GM12865 (cell line): ENCODE data around the gene HAUS7.

Experiments
- DNase-seq: peaks from one replicate; pipeline ENCODE4 v3.0.0; 2010; ENCODE audit warnings: low read depth
- H3K4me3 ChIP-seq: 2 replicates; pipeline ENCODE4 v1.5.1; 2011; ENCODE audit warnings: mild to moderate bottlenecking, low read depth, low read length, control low read depth
- TF ChIP-seq, protein P1 (sequence below): IDR thresholded peaks from 2 replicates; pipeline ENCODE4 v1.5.1; 2011; ENCODE audit warnings: low read length, control low read depth, low read depth, inconsistent platforms; ENCODE audit not compliant: insufficient read depth; ENCODE audit errors: missing control alignments

The HAUS7 gene

DNA sequence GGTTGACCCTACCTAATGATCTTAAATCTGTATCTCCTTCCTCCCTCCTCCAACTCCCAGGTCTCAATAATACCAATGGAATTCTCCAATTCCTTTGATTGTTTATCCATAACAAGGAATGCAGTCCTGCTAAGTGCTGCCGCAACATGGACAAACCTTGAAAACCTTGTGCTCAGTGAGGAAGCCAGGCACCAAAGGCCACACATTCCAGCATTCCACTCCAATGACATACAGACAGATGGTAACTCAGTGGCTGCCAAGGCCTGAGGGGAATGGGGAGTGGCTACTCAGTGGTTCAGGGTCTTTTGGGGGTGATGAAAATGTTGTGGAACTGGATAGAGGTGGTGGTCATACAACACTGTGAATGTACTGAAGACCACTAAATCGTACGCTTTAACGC is 10.4 kb downstream of the HAUS7 start:
- H3K4me3 ChIP-seq: no peak overlapping the region
- no peak for DNase-seq
- TF ChIP-seq, protein P1, sequence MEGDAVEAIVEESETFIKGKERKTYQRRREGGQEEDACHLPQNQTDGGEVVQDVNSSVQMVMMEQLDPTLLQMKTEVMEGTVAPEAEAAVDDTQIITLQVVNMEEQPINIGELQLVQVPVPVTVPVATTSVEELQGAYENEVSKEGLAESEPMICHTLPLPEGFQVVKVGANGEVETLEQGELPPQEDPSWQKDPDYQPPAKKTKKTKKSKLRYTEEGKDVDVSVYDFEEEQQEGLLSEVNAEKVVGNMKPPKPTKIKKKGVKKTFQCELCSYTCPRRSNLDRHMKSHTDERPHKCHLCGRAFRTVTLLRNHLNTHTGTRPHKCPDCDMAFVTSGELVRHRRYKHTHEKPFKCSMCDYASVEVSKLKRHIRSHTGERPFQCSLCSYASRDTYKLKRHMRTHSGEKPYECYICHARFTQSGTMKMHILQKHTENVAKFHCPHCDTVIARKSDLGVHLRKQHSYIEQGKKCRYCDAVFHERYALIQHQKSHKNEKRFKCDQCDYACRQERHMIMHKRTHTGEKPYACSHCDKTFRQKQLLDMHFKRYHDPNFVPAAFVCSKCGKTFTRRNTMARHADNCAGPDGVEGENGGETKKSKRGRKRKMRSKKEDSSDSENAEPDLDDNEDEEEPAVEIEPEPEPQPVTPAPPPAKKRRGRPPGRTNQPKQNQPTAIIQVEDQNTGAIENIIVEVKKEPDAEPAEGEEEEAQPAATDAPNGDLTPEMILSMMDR: no peak

DNA sequence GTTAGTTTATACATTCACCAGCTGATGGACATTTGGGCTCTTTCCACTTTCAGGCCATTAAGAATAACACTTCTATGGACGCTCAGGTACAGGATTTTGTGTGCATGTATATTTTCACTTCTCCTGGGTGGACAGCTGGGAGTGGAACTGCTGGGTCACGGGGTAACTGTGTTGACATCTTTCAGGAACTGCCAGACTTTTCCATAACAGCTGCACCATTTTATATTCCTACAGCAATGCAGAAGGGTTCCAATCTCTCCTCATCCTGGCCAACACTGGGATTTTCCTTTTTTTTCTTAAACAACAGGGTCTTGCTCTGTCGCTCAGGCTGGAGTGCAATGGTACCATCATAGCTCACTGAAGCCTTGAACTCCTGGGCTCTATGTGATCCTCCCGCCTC is 11.9 kb downstream of the HAUS7 start:
- TF ChIP-seq, protein P1: no peak
- no peak overlapping the region for H3K4me3 ChIP-seq
- no peak for DNase-seq

DNA sequence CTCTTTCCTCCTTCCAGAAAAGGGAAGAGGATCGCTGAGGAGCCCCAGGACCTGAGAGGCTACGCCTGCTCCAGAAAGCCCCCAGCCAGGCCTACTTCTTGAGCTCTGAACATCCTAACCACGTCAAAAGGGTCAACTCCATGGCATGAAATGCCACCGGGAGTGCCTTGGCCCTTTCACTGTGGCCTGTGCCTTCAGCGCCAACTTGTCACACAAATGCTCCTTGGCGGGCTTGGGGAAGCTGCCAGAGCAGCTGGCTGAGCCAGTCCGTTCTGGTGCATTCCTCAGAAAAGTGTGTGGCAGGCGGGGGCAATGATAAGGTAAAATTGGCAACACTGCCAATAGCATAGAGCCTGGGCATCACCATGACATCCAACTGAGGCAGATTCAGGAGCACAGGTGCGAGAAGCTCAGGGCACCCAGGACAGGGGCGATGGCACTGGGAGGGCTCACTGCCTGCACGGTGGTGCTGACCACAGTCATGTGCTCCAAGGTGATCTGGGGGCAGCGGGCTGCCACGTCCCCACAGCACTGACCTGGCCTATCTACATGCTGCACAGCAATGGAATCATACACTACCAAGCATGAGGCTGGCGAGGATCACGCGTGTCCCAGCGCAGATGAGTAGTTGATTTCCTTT is 12.4 kb downstream of the HAUS7 start:
- TF ChIP-seq, protein P1: no peak
- DNase-seq: no peak
- H3K4me3 ChIP-seq: no peak overlapping the region

DNA sequence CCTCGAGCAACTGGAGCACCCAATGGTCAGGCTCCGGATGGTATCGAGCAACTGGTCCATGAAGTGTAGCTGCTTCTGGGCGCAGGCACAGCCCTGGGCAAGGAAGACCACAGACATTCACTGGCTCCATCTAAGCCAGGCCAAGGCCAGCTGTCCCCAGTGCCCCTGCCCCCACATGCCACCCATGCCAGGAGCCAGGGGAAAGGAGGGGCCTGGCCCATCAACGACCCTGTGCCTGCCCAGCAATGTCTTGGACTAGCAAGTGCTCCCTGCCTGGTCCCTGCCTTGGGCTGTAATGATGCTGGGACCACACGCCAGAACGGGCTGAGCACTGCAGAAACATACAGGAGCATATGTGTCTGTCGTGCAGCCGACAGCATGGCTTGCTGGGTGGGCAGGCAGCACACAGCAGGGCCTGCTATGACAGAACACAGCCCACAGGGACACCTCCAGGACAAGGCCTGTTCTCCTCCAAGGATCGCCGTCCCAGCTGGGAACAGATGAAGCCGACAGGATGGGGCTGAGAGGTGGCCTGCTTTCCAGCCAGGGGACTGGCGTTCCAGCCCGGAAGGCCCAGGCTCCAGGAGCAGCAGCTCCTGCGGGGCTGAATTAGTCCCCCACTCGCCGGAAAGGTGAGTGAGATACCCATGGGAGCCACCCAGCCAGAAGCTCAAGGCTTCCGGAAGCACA is 13.1 kb downstream of the HAUS7 start:
- TF ChIP-seq, protein P1: no peak
- no peak overlapping the region for H3K4me3 ChIP-seq
- no peak for DNase-seq

DNA sequence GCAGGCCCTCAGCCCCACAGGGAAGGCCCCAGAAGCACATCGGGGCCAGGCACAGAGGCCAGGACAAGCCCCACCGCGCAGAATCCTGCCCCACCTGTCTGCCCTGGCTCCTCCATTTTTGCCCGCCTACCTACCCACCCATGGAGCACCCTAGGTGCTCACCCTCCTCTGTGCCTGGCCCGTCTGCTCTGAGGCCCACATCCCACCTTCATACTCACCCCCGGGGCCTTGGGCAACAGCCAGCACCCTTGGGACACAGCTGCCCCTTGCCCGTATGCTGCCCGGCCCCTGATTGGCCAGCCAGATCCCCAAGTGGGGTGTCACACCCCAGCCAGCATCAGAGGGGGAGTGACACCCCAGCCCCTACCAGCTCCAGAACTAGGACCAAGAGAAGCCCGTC is 13.7 kb downstream of the HAUS7 start:
- TF ChIP-seq, protein P1: no peak
- no peak overlapping the region for H3K4me3 ChIP-seq
- DNase-seq: no peak

DNA sequence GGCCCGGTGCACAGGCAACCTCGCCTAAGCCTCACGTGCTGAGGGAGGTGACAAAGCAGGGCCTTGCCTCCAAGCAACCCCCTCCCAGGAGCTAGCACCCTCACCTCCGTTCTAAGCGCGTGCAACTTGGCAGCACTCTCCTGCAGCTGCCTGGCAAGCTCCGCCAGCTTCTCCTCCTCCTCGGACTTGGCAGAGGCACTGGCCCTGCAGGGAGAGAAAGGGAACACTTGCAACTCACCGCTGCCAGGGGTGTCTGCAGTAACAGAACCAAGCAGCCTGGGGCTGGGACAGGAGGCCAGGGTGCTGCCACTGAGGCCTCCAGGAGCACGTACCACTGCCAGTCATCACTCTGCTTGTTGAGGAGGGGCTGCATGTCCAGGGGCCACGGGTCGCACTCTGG is 14.2 kb downstream of the HAUS7 start:
- DNase-seq: no peak
- TF ChIP-seq, protein P1: no peak

DNA sequence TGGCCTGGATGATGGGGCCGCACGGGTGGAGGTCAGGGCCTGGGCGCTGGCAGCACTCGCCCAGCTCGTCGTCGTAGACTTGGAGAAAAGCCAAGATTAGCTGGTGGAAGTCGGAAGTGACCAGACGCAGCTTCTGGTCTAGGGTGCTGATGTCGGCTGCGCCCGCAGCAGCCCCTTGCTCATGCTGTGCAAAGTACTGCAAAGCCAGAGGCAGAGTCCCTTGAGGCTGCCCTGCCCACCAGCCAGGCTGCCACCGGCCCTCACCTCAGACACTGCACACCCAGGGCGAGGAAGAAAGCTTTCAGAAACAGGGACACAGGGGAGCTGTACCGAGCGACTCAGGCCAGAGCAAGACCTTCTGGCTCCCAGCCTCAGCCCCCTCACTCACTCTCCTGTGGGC is 14.8 kb downstream of the HAUS7 start:
- no peak for DNase-seq
- no peak overlapping the region for H3K4me3 ChIP-seq
- TF ChIP-seq, protein P1: no peak

More for the DNA sequence above, 14.2 kb downstream of the HAUS7 start:
- H3K4me3 ChIP-seq: no peak overlapping the region
